ENCODE results near the gene MRPS14.
"Not testable (repeated sequence)": the region's sequence is repeated elsewhere in the genome, so short reads cannot be mapped to it uniquely, and the experiment has no call there.

Gene MRPS14

DNA sequence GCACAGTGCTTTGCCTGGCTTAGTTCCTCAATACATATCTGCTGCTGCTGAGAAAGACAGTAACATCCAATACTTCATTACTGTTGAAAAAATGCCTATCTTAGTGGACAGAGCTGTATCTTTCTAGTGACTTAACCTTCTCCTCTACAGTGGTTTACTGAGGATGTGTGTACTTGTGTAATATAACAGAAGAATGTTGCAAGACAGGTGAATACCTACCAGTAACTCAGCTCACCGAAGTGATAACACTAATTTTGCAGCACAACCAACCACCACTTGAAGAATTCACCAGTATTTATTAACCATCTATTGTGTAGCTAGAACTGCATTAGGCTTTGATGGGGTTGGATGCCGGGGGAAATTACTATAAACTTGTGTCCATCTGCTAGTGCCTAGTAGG lies 27.8 kb upstream of the MRPS14 start:
- no peak for FAIRE-seq
- TF ChIP-seq POU2F2 (IDR thresholded peaks at IDR 0.05; ENCODE audit: low read depth, low read length) (no peak), PAX5 (IDR thresholded peaks at IDR 0.05; ENCODE audit: insufficient read depth, low read length, severe bottlenecking) (no peak), POLR2AphosphoS5 (IDR thresholded peaks at IDR 0.05; ENCODE audit: low read depth, low read length) (no peak), POLR2A (IDR thresholded peaks at IDR 0.05; ENCODE audit: low read depth, low read length) (no peak), TAF1 (IDR thresholded peaks at IDR 0.05; ENCODE audit: low read depth, low read length) (no peak), SPI1 (IDR thresholded peaks at IDR 0.05; ENCODE audit: low read depth, low read length) (no peak)
- DNase-seq (ENCODE audit: insufficient read length, low spot score), result no peak

DNA sequence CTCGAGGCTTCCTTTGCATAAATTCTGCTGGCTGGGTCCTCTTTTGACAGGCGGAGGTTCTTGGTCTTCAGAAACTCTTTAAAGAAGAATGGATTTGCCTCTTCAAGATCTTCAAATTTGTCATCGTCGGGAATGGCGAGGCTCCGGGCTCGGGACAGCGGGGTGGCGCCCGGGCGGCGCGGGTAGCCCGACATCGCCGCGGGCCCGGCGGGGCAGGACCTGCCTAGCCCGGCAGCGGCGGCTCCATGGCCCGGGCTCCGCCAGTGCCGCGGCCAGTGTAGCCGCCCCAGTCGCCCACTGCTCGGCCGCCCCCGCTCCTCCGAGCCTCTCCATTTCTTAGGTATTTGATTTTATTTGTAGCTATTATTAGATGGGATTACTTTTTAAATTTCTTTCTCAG lies 22.3 kb upstream of the MRPS14 start:
- no peak for TF ChIP-seq POLR2A (IDR thresholded peaks at IDR 0.05; ENCODE audit: low read depth, low read length)
- no peak for TF ChIP-seq TAF1 (IDR thresholded peaks at IDR 0.05; ENCODE audit: low read depth, low read length)
- TF ChIP-seq POLR2AphosphoS5 (IDR thresholded peaks at IDR 0.05; ENCODE audit: low read depth, low read length), result no peak
- no peak for TF ChIP-seq POU2F2 (IDR thresholded peaks at IDR 0.05; ENCODE audit: low read depth, low read length)
- no peak for TF ChIP-seq SPI1 (IDR thresholded peaks at IDR 0.05; ENCODE audit: low read depth, low read length)
- TF ChIP-seq PAX5 (IDR thresholded peaks at IDR 0.05; ENCODE audit: insufficient read depth, low read length, severe bottlenecking), result no peak
- DNase-seq (ENCODE audit: insufficient read length, low spot score), result no peak
- FAIRE-seq, result no peak

DNA sequence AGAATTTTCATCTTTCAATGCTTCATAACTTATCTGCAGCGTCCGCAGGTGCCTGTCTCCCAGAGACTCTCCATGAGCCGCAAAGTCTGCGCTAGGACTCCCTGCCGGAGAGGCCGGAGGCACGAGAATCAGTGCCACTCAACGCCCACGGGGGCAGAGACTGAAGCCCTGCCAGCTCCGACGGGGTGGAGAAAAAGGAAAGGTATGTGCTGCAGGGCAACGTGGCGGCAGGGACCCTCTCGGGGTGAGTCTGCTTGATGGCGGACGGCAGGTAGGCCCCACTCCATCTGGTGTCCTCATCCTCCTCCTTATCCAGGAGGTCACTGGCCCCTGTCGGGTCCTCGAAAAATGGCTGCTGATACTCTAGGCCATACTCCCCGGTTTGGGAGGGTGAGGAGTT lies 21.9 kb upstream of the MRPS14 start:
- FAIRE-seq, result no peak
- TF ChIP-seq POLR2A (IDR thresholded peaks at IDR 0.05; ENCODE audit: low read depth, low read length) (no peak), POU2F2 (IDR thresholded peaks at IDR 0.05; ENCODE audit: low read depth, low read length) (no peak), PAX5 (IDR thresholded peaks at IDR 0.05; ENCODE audit: insufficient read depth, low read length, severe bottlenecking) (no peak), POLR2AphosphoS5 (IDR thresholded peaks at IDR 0.05; ENCODE audit: low read depth, low read length) (no peak)
- DNase-seq (ENCODE audit: insufficient read length, low spot score), result no peak

GRCh38 chr1:175044591-175044990 lies 21.4 kb upstream of the MRPS14 start:
- not testable (repeated sequence) for FAIRE-seq; DNase-seq (ENCODE audit: insufficient read length, low spot score)

DNA sequence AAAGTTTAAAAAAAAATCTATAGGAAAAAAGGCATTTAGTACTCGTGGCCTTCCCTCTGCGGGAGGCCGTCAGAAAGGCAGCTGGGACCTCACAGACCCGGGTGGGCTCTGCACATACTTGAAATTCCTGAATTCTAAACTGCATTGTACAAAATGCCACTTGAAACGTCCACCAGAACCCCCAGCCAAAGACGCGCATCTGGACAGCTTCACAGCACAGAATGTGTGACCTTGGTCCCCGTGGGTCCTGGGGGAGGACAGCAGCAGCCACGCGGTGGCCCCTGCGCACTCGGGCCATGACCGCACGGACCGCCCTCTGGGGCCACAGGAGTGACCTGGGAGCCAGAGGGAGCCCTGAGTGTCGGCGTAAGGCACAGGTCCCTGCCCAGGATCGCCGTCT lies 20.6 kb upstream of the MRPS14 start:
- TF ChIP-seq PAX5 (IDR thresholded peaks at IDR 0.05; ENCODE audit: insufficient read depth, low read length, severe bottlenecking) (no peak), SPI1 (IDR thresholded peaks at IDR 0.05; ENCODE audit: low read depth, low read length) (no peak), POLR2AphosphoS5 (IDR thresholded peaks at IDR 0.05; ENCODE audit: low read depth, low read length) (no peak), POU2F2 (IDR thresholded peaks at IDR 0.05; ENCODE audit: low read depth, low read length) (no peak), POLR2A (IDR thresholded peaks at IDR 0.05; ENCODE audit: low read depth, low read length) (no peak), TAF1 (IDR thresholded peaks at IDR 0.05; ENCODE audit: low read depth, low read length) (no peak)
- no peak for DNase-seq (ENCODE audit: insufficient read length, low spot score)
- no peak for FAIRE-seq

DNA sequence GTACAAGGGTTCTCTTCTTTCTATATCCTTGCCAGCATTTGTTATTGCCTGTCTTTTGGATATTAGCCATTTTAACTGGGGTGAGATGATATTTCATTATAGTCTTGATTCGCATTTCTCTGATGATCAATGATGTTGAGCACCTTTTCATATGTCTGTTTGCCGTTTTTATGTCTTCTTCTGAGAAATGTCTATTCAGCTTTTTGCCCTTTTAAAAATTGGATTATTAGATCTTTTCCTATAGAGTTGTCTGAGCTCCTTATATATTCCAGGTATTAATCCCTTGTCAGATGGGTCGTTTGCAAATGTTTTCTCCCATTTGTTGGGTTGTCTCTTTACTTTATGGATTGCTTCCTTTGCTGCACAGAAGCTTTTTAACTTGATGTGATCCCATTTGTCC lies 19.4 kb upstream of the MRPS14 start:
- TF ChIP-seq TAF1 (IDR thresholded peaks at IDR 0.05; ENCODE audit: low read depth, low read length), result no peak
- no peak for TF ChIP-seq POLR2A (IDR thresholded peaks at IDR 0.05; ENCODE audit: low read depth, low read length)
- TF ChIP-seq PAX5 (IDR thresholded peaks at IDR 0.05; ENCODE audit: insufficient read depth, low read length, severe bottlenecking), result no peak
- DNase-seq (ENCODE audit: insufficient read length, low spot score) (no peak), FAIRE-seq (no peak)

DNA sequence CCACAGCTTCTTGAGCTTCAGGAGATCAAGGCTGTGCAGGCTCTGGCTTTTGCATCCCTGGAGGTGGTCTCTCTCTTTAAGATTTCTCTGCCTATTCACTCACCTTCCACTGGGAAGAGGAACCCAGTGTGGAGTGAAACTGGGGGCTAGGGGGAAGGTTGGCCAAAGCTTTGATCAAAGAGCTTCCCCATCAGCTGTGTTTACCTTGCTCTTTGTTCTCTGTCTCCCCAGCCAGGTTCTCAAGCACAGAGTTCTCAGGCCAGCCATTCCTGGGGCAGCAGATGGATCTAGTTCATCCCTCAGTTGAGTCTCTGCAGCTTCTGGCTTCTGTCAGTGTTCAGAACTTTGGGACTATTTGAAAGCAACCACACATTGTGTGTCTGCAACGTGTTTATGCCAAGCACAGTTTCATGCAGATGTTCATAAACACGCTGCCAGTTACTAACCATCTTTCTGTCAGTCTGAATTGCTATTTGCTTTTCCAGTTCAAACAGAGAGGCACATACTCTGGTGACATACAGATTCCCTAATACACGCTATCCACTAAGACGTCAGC lies 17.2 kb upstream of the MRPS14 start:
- DNase-seq (ENCODE audit: insufficient read length, low spot score), result no peak
- FAIRE-seq, result no peak
- TF ChIP-seq POLR2AphosphoS5 (IDR thresholded peaks at IDR 0.05; ENCODE audit: low read depth, low read length), result no peak
- no peak for TF ChIP-seq TAF1 (IDR thresholded peaks at IDR 0.05; ENCODE audit: low read depth, low read length)
- TF ChIP-seq SPI1 (IDR thresholded peaks at IDR 0.05; ENCODE audit: low read depth, low read length), result no peak
- TF ChIP-seq POU2F2 (IDR thresholded peaks at IDR 0.05; ENCODE audit: low read depth, low read length), result no peak
- TF ChIP-seq POLR2A (IDR thresholded peaks at IDR 0.05; ENCODE audit: low read depth, low read length), result no peak
- no peak for TF ChIP-seq PAX5 (IDR thresholded peaks at IDR 0.05; ENCODE audit: insufficient read depth, low read length, severe bottlenecking)

DNA sequence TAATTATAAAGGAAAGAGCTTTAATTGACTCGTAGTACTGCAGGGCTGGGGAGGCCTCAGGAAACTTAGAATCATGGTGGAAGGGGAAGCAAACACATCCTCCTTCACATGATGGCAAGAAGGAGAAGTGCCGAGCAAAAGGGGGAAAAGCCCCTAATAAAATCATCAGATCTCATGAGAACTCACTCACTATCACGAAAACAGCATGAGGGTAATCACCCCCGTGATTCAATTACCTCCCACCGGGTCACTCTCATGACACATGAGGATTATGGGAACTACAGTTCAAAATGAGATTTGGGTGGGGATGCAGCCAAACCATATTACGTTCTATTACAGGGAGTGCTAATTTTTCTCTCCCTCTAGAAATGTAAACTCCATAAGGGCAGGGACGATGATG lies 14.2 kb upstream of the MRPS14 start:
- FAIRE-seq (no peak), DNase-seq (ENCODE audit: insufficient read length, low spot score) (no peak)
- no peak for TF ChIP-seq PAX5 (IDR thresholded peaks at IDR 0.05; ENCODE audit: insufficient read depth, low read length, severe bottlenecking)

DNA sequence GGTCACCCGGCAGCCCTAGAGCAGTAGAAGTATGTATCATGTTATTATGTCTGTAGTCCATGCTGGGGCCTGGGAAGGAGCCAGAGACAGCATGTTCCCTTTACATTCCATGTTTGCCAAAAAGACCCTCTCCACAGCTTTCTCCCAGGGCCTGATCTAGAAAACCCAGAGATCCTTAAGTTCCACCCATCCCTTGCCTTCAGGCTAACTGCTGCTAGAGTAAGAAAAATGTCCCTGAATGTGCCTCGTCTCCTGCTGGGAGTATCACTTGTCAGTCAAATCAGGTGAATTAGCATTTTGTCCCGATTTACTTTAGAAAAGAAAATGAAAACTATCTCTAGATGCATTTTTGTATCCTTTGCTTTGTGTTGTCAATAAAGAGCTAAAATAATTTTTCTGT lies 13.3 kb upstream of the MRPS14 start:
- FAIRE-seq, result no peak
- DNase-seq (ENCODE audit: insufficient read length, low spot score), result no peak
- TF ChIP-seq POLR2A (IDR thresholded peaks at IDR 0.05; ENCODE audit: low read depth, low read length) (no peak), POU2F2 (IDR thresholded peaks at IDR 0.05; ENCODE audit: low read depth, low read length) (no peak), SPI1 (IDR thresholded peaks at IDR 0.05; ENCODE audit: low read depth, low read length) (no peak), POLR2AphosphoS5 (IDR thresholded peaks at IDR 0.05; ENCODE audit: low read depth, low read length) (no peak), PAX5 (IDR thresholded peaks at IDR 0.05; ENCODE audit: insufficient read depth, low read length, severe bottlenecking) (no peak), TAF1 (IDR thresholded peaks at IDR 0.05; ENCODE audit: low read depth, low read length) (no peak)

DNA sequence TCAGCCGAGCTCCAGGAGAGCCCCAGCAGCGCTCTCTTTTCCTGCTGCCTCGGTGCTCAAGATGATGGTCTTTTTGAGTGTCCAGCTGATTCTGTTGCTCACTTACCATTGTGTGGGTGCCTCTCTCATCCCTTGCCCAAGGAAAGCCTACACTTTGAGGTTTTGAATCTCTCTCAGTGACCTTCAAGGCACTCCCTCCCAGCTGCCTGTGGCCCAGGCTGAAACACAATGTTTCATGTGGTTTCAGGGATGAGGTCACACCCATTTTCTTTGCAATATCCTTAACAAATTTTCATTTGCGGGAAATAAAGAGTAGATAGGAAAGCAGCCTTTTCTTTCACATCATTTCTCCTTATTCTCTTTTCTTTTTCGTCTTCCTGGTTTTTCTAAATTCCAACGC lies 12.6 kb upstream of the MRPS14 start:
- TF ChIP-seq POLR2A (IDR thresholded peaks at IDR 0.05; ENCODE audit: low read depth, low read length) (no peak), PAX5 (IDR thresholded peaks at IDR 0.05; ENCODE audit: insufficient read depth, low read length, severe bottlenecking) (no peak), POLR2AphosphoS5 (IDR thresholded peaks at IDR 0.05; ENCODE audit: low read depth, low read length) (no peak), SPI1 (IDR thresholded peaks at IDR 0.05; ENCODE audit: low read depth, low read length) (no peak), TAF1 (IDR thresholded peaks at IDR 0.05; ENCODE audit: low read depth, low read length) (no peak), POU2F2 (IDR thresholded peaks at IDR 0.05; ENCODE audit: low read depth, low read length) (no peak)
- FAIRE-seq, result no peak
- DNase-seq (ENCODE audit: insufficient read length, low spot score), result no peak

DNA sequence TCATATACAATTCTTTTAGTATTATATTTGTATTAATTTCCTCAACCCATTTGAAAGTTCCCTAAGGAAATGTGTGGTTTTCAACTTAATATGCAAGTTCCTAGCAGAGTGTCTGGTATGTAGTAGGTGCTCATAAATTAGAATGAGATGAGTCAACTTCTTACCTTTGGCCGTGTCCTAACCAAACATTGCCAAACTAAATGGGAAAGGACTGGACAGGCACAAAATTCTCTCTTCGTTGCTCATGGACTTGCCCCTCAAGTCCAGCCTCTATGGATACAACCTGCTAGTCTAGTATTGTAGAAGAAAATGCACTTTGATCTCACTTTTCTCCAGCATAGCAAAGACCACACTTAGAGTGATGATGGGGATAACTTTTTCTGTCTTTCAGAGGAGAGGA lies 11.6 kb upstream of the MRPS14 start:
- FAIRE-seq, result no peak
- no peak for TF ChIP-seq SPI1 (IDR thresholded peaks at IDR 0.05; ENCODE audit: low read depth, low read length)
- TF ChIP-seq POU2F2 (IDR thresholded peaks at IDR 0.05; ENCODE audit: low read depth, low read length), result no peak
- no peak for TF ChIP-seq TAF1 (IDR thresholded peaks at IDR 0.05; ENCODE audit: low read depth, low read length)
- TF ChIP-seq POLR2A (IDR thresholded peaks at IDR 0.05; ENCODE audit: low read depth, low read length), result no peak
- no peak for TF ChIP-seq POLR2AphosphoS5 (IDR thresholded peaks at IDR 0.05; ENCODE audit: low read depth, low read length)
- TF ChIP-seq PAX5 (IDR thresholded peaks at IDR 0.05; ENCODE audit: insufficient read depth, low read length, severe bottlenecking), result no peak
- no peak for DNase-seq (ENCODE audit: insufficient read length, low spot score)

Measured in GM12891 (cell line).